HG03575 (cell line): Measurements from ENCODE around the gene TGFB1.

Experiments used
- ATAC-seq: cut with Tn5 transposase; IDR thresholded peaks from one replicate; pipeline ENCODE4 v1.9.1; 2021; ENCODE audit not compliant: unreplicated experiment, insufficient number of reproducible peaks, low FRiP score; ENCODE audit errors: extremely low read depth

The TGFB1 gene

DNA sequence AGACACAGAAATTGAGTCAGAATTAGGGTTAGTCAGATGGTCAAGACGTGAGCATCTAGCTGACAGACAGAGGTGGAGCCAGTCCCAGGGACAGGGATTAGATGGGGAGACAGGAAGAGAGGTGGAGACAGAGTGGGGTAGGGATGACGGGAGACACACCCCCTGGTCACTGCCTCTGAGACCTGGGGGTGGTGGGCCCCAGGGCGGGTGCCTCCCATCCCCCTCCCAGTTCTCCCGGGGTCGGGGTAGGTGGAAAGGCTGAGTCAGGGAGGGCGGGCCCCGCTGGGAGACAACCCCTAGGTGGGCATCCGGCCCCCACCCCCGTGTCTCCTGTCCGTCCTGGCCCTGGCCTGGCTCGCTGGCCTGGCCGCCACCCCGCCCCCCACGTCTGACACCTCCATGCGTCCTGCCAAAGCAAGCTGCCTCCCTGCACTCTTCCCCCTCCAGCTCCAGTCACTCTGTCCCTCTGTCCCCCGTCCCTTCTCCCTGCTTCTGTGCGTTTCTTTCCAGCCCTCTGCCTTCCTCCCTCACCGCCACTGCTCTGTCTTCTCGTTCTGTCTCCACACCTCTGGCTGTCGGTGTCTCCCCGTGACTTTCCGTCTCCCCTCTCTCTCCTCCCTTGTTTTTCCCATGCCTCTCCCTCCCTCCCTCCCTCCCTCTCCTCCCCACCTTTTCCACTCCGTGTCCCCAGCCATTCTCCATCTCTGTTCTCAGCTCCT, 28.6 kb downstream of the TGFB1 start:
- ATAC-seq: no peak

DNA sequence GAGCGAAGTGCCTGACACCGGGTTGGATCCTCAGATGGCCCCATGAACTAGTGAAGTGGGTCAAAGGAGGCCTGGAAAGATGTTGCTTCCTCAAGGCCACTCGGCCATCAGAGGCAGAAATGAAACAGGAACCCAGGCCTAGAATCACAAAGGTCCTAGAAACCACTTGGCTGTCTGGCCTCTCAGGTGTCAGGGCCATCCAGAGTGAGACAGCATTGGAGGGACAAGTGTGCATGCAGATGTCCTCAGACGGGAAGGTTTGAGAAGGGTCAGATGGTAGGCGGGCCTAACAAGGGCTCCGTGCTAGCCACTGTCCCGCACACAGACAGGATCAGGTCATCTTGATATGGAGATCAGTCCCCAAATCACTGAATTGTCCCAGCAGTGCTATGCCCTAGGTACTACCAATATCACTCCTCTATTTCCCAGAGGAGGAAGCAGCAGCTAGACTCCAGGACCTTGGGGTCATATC, 29.5 kb downstream of the TGFB1 start:
- no peak for ATAC-seq

DNA sequence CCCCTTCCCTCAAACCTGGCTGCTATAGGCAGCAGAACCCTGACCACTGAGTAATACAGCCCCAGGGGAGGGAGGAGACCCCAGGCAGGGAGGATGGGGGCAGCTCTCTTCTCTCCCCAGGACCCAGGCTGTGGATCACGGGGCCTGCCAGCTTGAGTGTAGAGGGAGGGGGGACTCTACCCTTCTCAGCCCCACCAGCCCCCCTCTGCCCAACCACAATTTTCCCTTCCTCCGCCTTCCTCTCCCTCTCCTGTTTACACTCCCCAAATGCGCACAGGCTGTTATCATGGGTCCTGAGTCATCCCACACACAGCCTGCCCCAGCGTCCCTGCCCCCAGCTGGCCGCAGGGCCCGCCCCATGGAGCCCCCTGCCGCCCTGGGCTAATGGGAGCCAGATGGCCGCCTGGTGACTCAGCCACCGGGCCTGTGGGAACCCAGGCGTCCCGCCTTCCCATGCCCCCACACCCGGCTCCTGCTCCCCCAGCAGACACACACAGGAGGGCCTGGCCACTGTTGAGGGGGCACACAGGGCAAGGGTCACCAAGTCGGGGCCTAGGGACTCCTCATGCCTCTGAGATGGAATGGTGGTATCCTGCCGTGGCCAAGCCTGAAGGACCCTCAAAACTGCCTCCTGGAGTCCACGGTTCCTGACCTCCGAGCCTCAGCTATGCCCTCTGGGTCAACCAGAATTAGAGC, 30.1 kb downstream of the TGFB1 start:
- no peak for ATAC-seq

DNA sequence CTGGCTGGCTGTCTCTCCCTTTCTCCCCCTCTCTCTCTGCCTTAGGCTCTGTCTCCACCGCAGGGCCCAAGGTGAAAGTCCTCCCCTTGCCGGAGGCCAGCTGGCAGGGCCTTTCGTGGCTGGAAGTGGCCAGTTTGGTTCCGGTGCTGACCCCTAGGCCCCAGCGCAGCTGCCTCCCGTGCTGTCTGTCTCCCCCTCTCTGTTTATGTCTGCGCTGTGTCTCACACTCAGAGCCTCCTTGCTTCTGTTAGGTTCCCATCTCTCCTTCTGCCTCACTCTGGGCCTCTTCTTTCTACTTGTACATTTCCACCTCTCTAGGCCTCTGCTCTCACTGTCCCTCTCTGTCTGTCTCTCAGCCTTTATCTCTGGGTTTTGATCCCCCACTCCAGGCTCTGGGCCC, 30.7 kb downstream of the TGFB1 start:
- no peak for ATAC-seq

DNA sequence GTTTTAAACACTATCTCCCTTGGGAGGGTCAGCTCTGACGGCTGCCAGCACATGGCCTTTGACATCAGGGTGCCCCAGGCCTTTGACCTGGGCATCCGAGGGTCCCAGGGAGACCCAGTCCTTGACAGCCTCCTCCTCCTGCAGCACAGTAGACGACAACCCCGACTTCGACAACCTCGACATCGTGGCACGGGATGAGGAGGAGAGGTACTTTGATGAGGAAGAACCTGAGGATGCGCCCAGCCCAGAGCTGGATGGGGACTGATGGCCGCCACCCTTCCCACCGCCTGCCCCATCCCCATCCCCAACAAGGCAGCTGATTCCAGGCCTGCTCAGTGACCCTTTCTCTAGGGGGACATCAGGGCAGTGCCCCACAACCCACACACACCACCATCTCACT, 31.3 kb downstream of the TGFB1 start:
- no peak for ATAC-seq

DNA sequence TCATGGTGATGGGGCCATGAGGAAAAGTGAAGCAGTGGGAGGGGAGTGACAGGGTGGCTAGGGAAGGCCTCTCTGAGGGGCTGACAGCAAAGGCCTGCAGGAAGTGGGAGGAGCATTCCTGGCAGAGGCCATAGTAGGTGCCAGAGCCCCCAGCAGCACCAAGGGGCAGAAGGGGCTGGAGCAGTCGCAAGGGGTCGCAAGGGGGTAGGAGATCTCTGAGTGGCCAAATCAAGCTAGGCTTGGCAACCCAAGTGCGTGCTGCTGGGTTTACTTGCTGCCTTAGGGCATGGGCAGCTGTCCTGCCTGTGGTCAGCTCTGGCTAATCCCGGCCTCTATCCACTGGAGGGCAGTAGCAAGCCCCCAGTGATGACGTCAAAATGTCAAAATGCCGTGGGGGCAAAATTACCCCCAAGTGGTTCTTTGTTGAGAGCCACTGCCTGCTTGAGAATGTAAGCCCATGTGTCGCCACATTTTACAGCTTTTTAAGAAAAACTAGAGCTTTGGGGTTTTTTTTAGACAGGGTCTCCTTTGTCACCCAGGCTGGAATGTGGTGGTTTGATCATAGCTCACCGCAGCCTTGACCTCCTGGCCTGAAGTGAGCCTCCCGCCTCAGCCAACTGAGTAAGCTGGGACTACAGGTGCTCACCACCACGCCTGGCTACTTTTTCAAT, 32.0 kb downstream of the TGFB1 start:
- no peak for ATAC-seq

DNA sequence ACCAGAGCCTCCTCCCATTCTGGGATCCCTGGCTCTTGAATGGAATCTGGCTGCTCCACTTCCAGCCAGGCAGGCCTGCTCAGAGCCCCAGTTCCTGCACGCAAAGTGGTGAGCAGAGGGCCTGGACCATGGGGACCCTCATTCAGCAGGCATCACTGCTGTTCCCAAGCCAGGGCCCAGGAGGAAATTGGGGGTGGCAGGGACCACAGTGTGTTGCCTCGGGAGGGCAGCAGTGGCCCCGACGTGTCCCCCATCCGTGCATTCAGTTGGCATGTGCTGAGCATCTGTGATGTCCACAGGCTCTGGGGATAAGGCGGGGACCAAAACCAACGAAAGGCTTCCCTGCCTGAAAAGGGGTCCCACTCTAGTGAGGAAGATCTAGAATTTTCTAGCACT, 32.5 kb downstream of the TGFB1 start:
- no peak for ATAC-seq

DNA sequence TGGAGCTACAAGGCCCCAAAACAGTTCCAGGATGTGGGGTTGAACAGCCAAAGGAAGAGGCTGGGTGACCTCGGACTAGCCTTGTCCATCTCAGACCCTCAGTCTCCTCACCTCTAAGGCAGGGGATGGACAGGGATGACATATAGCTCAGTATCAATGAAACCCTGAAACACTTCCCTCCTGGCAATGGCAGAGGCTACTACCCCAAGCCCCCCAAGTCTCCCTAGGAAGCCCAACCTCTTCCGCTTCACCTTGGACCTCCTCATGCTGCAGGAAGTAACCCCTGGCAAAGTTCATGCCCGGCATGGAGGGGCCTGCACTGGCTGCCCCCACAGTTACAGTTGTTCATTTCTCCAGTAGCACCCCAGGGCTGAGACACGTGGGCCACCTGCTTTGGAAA, 33.2 kb downstream of the TGFB1 start:
- no peak for ATAC-seq

DNA sequence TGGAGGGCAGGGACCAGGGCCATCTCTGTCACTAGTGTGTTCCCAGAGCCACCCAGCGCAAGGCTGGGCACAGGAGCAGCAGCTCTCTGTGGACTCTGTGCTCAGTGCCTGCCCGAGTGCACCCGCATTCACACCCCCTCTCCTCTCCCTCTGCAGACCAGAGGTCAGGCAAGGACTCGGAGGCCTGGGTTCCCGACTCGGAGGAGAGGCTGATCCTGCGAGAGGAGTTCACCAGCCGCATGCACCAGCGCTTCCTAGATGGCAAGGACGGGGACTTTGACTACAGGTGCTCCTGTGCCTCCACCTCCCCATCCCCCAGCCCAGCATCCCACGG, 33.6 kb downstream of the TGFB1 start:
- no peak for ATAC-seq

DNA sequence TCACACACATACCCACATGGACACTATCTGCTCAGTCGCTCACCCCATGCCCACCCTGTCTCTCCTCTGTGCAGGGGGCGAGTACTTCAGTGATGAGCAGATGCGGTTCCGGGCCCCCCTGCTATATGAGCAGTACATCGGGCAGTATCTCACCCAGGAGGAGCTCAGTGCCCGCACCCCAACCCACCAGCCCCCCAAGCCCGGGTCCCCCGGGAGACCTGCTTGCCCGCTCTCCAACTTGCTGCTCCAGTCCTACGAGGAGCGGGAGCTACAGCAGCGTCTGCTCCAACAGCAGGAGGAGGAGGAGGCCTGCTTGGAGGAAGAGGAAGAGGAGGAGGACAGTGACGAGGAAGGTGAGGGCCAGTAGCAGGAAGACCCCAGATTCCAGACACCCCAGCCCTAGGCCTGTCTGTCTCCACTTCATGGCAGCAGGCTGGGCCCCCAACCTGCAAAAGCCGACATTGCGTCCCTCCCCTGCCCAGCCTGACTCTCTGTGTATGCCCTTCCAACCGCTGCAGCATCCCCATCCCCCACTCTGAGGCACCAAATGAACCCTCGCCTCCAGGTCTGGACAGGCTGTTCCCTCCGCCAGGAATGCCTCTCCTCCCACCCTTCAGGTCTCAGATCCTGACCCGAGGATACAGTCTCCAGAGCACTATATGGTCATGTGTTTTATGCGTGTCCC, 34.1 kb downstream of the TGFB1 start:
- no peak for ATAC-seq

DNA sequence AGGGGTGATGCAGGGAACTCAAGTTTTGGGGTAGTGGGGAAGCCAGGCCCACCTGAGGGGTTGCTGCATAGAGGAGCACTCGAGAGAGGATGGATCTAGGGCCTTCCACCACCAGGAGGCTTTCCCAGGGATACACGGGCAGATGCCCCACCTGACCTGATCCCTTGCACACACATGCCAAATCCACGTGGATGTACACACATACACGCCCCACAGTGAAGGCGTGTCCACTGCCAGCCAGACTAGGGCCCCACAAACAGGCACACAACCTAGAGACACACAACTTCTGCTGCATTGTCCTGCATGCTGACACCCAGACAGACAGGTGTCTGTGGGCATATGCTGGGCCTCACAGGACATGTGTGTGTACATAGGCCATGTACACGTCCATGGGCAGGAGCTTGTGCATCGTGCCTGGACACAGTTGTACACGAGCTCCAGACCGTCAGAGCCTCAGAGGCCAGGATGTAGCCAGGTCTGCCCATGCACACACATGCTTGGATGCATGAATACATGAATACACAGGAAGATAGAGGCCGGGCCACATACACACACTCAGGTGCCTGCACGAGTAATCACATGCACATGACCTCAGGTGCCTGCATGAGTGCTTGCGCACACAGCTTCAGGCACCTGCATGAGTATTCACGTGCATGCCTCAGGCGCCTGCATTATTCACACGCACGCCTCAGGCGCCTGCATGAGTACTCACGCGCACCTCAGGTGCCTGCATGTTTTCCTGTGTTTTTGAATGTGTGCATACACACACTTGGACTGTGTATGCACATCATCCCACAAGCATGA, 34.8 kb downstream of the TGFB1 start:
- no peak for ATAC-seq

DNA sequence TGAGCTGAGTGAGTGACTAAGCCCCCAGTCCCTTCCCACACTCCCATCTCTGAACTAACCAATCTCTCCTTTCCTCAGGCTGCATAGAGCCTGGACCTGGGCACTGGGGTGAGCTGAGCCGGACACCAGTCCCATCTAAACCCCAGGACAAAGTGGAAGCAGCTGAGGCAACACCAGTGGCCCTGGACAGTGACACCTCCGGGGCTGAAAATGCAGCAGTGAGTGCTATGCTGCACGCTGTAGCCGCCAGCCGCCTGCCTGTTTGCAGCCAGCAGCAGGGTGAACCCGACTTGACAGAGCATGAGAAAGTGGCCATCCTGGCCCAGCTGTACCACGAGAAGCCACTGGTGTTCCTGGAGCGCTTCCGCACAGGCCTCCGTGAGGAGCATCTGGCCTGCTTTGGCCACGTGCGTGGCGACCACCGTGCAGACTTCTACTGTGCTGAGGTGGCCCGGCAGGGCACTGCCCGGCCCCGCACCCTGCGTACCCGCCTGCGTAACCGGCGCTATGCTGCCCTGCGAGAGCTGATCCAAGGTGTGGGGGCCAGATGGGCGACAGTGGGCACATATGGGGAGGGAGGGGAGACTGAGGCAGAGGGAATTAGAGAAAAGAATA, 37.3 kb downstream of the TGFB1 start:
- ATAC-seq: no peak

DNA sequence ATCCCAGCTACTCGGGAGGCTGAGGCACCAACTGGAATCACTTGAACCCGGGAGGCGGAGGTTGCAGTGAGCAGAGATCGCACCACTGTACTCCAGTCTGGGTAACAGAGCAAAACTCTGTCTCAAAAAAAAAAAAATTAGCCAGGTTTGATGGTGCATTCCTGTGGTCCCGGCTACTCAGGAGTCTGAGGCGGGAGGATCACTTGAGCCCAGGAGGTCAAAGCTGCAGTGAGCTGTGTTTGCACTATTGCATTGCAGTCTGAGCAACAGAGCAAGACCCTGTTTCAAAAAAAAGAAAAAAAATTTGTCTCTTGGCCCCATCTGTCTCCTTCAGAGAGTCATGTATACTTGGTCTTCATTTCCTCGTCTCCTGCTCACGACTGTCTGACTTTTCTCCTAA, 42.1 kb downstream of the TGFB1 start:
- ATAC-seq: no peak

DNA sequence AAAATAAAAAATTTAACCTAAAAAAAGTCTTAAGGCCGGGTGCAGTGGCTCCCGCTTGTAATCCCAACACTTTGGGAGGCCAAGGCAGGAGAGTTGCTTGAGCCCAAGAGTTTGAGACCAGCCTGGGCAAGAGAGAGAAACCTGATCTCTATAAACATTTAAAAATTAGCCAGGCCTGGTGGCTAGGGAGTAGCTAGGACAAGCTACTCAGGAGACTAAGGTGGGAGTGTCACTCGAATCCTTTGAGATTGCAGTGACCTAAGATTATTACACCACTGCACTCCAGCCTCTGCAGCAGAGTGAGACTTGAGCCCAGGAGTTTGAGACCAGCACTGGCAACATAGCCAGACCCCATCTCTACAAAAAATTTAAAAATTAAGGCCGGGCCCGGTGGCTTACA, 42.6 kb downstream of the TGFB1 start:
- no peak for ATAC-seq

DNA sequence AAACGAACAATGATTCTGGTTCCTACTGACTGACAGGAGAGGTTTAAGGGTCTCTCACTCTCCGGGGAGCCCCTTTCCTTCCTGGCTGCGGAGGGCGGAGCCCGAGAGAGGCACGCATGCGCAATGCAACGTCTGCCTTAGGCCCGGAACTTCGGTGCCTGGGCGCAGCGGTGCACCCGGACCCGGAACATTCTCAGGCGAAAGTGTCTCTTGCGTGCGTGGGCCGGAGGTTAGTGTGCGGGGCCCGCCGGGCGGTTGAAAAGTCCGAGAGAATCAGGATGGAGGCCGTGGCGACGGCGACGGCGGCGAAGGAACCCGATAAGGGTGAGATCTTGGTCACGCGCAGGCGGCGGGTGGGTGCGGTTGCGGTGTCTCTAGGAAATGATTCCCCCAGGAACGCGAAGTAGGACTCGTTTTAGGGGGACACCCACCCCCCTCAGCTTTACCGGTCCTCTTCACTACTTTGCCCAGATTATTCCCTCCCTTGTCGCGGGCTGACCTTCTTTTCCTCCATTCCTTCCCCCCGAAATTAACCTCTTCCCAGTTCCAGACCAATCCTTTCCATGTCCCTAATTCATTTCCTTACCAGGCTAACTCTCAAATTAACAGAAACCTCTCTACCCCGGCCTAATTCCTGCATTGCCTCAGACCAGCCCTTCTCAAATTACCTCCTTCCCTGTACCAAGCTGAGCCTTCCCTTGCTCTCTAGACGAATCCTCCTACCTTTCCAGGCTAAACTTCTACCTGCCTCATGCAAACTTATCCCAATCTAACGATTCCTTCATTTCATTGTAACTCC, 43.5 kb downstream of the TGFB1 start, which contains the start of gene CCDC97:
CCDC97 (plus strand) TSS at position 140 of the 799 bp plus-strand sequence; CDS start at position 279, 139 bp downstream.
- peak; percentile 28 for ATAC-seq

DNA sequence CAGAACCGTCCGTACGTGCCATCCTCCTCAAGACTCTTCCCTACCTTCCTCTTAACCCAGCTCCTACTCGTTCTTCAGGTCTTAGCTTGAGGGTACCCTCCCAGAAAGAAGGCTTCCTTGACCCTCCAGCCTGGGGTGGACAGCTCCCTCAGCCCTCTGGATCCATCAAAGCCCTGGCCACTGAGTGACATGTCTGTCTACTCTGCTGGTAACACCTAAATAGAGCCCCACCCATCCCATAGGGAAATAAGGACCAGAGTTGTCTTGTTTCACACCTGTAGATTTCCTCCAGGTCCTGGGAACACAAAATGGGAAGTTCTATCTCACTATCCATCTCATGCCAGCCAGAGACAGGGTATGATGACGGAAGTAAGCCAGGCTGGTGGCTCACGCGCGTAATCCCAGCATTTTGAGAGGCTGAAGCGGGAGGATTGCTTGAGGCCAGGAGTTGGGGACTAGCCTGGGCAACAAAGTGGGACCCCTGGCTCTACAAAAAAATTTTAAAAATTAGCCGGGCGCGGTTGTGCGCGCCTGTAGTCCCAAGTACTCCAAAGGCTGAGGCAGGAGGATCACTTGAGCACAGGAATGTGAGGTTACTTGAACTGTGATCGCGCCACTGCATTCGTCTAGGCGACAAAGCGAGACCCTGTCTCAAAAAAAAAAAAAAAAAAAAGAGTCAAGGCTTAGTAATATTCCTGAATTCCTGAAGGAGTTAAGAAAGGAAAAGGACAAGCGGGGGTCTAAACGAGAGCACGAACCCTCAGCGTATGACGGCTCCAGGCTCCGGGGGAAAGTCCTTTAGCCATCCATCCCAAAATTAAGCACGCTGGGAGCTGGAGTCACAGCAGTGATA, 44.3 kb downstream of the TGFB1 start:
- no peak for ATAC-seq
